HepG2 (cell line): ENCODE results near the gene NKAIN2. TPM values are rescaled to one million over a fixed set of nuclear protein-coding genes. Genes with fewer than 3 reads are reported as not detected.

Experiments used
- ATAC-seq: fragments of 200-7000 bp; cut with Tn5 transposase; 3 replicates; pipeline ENCODE4 v1.9.1; 2020; ENCODE audit warnings: mild to moderate bottlenecking, moderate library complexity
- BruUV-seq: library from RNA; stranded (reverse); fragments of 400-500 nt; replicated peaks from 2 replicates; lab custom pipeline; 2021; lab: Mats Ljungman, UMichigan
- CTCF ChIA-PET: fragments of 300-600 bp; formaldehyde crosslinking; extraction: SDS; loops from one replicate; lab custom pipeline; 2021; ENCODE audit warnings: low total read pairs, inconsistent platforms, low intra/inter-chr PET ratio; lab: Yijun Ruan, JAX
- POLR2A ChIA-PET: fragments of 350-600 bp; sonication (Branson Sonifier 250); formaldehyde crosslinking; loops from one replicate; lab custom pipeline; 2020; ENCODE audit warnings: antibody characterized with exemption, inconsistent platforms; lab: Yijun Ruan, JAX
- DNase-seq: peaks from one replicate; pipeline ENCODE4 v3.0.0-alpha.2; 2015; ENCODE audit warnings: low spot score
- FAIRE-seq: peaks from 3 replicates; lab custom pipeline; 2011; peaks lifted over from hg19 to GRCh38; lab: Jason Lieb, UNC
- H2AFZ ChIP-seq: one replicate; pipeline ENCODE4 v1.6.1; 2011; ENCODE audit warnings: low read length, inconsistent platforms
- H3K27ac ChIP-seq: fragments of 300-600 bp; 3 replicates; pipeline ENCODE4 v1.8.0; 2011; ENCODE audit warnings: mixed run types, mild to moderate bottlenecking, mixed read lengths, low read length, inconsistent platforms; ENCODE audit not compliant: insufficient read depth; ENCODE audit errors: extremely low read length
- H3K27me3 ChIP-seq, 2 experiments: fragments of 200-600 bp in 1 of 2; 2 replicates in 1 of 2; 3 replicates in 1 of 2; pipeline versions ENCODE4 v1.6.0 to v1.8.0; 2011; ENCODE audit warnings: low read length in 2 of 2, mild to moderate bottlenecking in 2 of 2, moderate library complexity in 2 of 2, inconsistent platforms in 1 of 2; ENCODE audit not compliant: insufficient read depth in 2 of 2, control insufficient read depth in 1 of 2
- H3K36me3 ChIP-seq, 2 experiments: fragments of 200-600 bp in 1 of 2; replicated peaks in 1 of 2; 2 replicates in 1 of 2; 3 replicates in 1 of 2; pipeline versions ENCODE4 v1.5.1 to v1.8.0; 2011; ENCODE audit warnings: low read length in 2 of 2, inconsistent platforms in 1 of 2; ENCODE audit not compliant: insufficient read depth in 2 of 2, control insufficient read depth in 1 of 2
- H3K4me1 ChIP-seq: 2 replicates; pipeline ENCODE4 v1.5.1; 2012; ENCODE audit warnings: low read length, inconsistent platforms; ENCODE audit not compliant: insufficient read depth
- H3K4me2 ChIP-seq: 2 replicates; pipeline ENCODE4 v1.6.0; 2011; ENCODE audit warnings: low read depth, low read length, inconsistent platforms
- H3K4me3 ChIP-seq, 3 experiments: fragments of 200-600 bp in 1 of 3; sonication (generic), shearing (Covaris generic) in 1 of 3; replicated peaks in 1 of 3; 2 replicates each; pipeline ENCODE4 v1.5.1; 2011 to 2016; ENCODE audit warnings: low read length in 3 of 3, inconsistent platforms in 2 of 3, low read depth in 2 of 3, mild to moderate bottlenecking in 2 of 3, control low read depth in 1 of 3, mixed read lengths in 1 of 3; ENCODE audit not compliant: insufficient read depth in 1 of 3
- H3K79me2 ChIP-seq: one replicate; pipeline ENCODE4 v1.6.1; 2011; ENCODE audit warnings: low read length, inconsistent platforms; ENCODE audit not compliant: insufficient read depth
- H3K9ac ChIP-seq: 2 replicates; pipeline ENCODE4 v1.6.0; 2011; ENCODE audit warnings: mild to moderate bottlenecking, low read depth, low read length, inconsistent platforms; ENCODE audit not compliant: insufficient read depth
- H3K9me3 ChIP-seq: 2 replicates; pipeline ENCODE4 v1.5.1; 2012; ENCODE audit warnings: mild to moderate bottlenecking, low read length
- H4K20me1 ChIP-seq: 2 replicates; pipeline ENCODE4 v1.6.0; 2011; ENCODE audit warnings: inconsistent platforms, mild to moderate bottlenecking, low read length, moderate library complexity; ENCODE audit not compliant: insufficient read depth
- FOXO4 ChIP-seq: sonication (generic); formaldehyde crosslinking; conservative IDR thresholded peaks from 2 replicates; pipeline ENCODE4 v1.8.1; 2023; ENCODE audit warnings: missing genetic modification reagents
- NFYB ChIP-seq: sonication (generic); formaldehyde crosslinking; IDR thresholded peaks from 2 replicates; pipeline ENCODE4 v1.4.0; 2020; ENCODE audit warnings: missing genetic modification reagents
- XBP1 ChIP-seq: sonication (generic); formaldehyde crosslinking; IDR thresholded peaks from 2 replicates; pipeline ENCODE4 v1.5.0; 2020; ENCODE audit warnings: missing genetic modification reagents
- ZBTB26 ChIP-seq: IDR thresholded peaks from 2 replicates; pipeline ENCODE4 v1.6.1; 2016; ENCODE audit warnings: missing compliant biosample characterization, missing genetic modification reagents, borderline replicate concordance
- ZNF138 ChIP-seq: sonication (generic); formaldehyde crosslinking; IDR thresholded peaks from 2 replicates; pipeline ENCODE4 v1.5.0; 2020; ENCODE audit warnings: mild to moderate bottlenecking, low read depth, missing genetic modification reagents
- WGBS: methylation state at CpG from one replicate; pipeline ENCODE4 v1.1.6; 2017; ENCODE audit warnings: low lambda C conversion rate; 5-methylcytosine and 5-hydroxymethylcytosine counted together
- in situ Hi-C: cut with HindIII; loops from 2 replicates; pipeline ENCODE4 v1.10.0; 2017; ENCODE audit warnings: low pct_unique_long_range_greater_than_20kb; ENCODE audit not compliant: extremely low pct_ligation_motif_present
- intact Hi-C: fragments of 100-400 bp; cut with micrococcal nuclease; formaldehyde crosslinking; loops from one replicate; pipeline ENCODE4 v1.10.0; 2022; ENCODE audit not compliant: unreplicated experiment
- polyA plus RNA-seq, 8 experiments: library from polyadenylated mRNA; depleted of rRNA in 3 of 8; stranded (reverse) in 7 of 8; unstranded in 1 of 8; fragments of >200 nt; fragmentation: Illumina TruSeq in 4 of 8; extraction: Trizol in 4 of 8; gene quantifications; 2 replicates each; pipeline versions ENCODE4 v1.2.1 to v1.2.3, GENCODE V29; 2011 to 2016; ENCODE audit warnings: low read depth in 4 of 8, missing spikeins in 1 of 8, mixed read lengths in 1 of 8; ENCODE audit not compliant: insufficient read depth in 1 of 8
- total RNA-seq, 5 experiments: library from RNA; depleted of rRNA; stranded (reverse); fragments of >200 nt; fragmentation: Illumina TruSeq; extraction: Trizol; gene quantifications; 2 replicates each; pipeline ENCODE4 v1.2.3, GENCODE V29; 2016; ENCODE audit warnings: low read depth in 1 of 5

The NKAIN2 gene
- total and polyA plus RNA-seq, 2 of the 13 experiments (the other 11 are each of a cell fraction or from before 2014, with no cell fraction given) = not detected

- no peaks in the 10 kb centered on the region for H3K36me3 ChIP-seq
- H3K4me3 ChIP-seq = no peak overlapping the region
- H3K27me3 ChIP-seq = no peaks in the 10 kb centered on the region
- H3K27ac ChIP-seq = no peak overlapping the region
- BruUV-seq = no TSS peak
- POLR2A ChIA-PET = no interaction called here
- no peaks in the 10 kb centered on the region for H4K20me1 ChIP-seq
- no peak for DNase-seq
- ATAC-seq = no peak
- H3K9me3 ChIP-seq = no peaks in the 10 kb centered on the region
- no peaks in the 10 kb centered on the region for H3K79me2 ChIP-seq
- FAIRE-seq = no peak
- TF ChIP-seq NFYB (CRISPR knock-in tag) = no peak
- in situ Hi-C loops (no loop called here), intact Hi-C loops (no loop called here)
- CTCF ChIA-PET = no interaction called here
- H3K4me1 ChIP-seq = no peaks in the 10 kb centered on the region
- no peak overlapping the region for H3K4me2 ChIP-seq
- H2AFZ ChIP-seq = no peak overlapping the region
- H3K9ac ChIP-seq = no peak overlapping the region
Measured at GRCh38 chr6:123972600-123973294, 169.1 kb downstream of the NKAIN2 start.

DNA sequence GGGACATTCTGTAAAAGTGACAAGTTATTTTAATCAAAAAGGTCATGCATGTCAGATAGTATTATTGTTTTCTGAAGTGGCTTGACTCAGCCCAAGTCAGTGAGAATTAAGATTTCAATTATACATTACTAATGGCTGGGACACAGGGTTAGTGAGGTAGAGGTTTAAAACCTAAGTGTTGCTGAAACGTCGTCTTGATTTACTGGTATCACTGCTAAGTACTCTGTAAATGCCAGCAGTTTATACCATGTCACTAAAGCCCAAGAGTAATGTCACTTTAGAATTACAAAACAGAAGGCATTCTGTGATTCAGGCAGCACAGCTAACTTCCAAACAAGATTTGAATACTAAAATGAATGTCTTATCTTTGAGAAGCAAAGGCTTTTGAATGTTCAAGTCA is 176.6 kb downstream of the NKAIN2 start:
- Histone ChIP-seq H3K79me2 (no peaks in the 10 kb centered on the region), H3K4me2 (no peak overlapping the region), H3K4me1 (no peaks in the 10 kb centered on the region), H3K4me3 (no peak overlapping the region), H3K36me3 (no peaks in the 10 kb centered on the region), H2AFZ (no peak overlapping the region), H3K27me3 (no peaks in the 10 kb centered on the region), H4K20me1 (no peaks in the 10 kb centered on the region), H3K9me3 (no peaks in the 10 kb centered on the region), H3K9ac (no peak overlapping the region), H3K27ac (no peak overlapping the region)
- ATAC-seq (no peak), DNase-seq (no peak), FAIRE-seq (no peak)
- no TSS peak for BruUV-seq
- ChIA-PET POLR2A (no interaction called here), CTCF (no interaction called here)
- in situ Hi-C loops = no loop called here
- intact Hi-C loops = no loop called here
- WGBS = 3% methylated on average over 2 of the region's 2 CpGs
- TF ChIP-seq FOXO4 (CRISPR knock-in tag) (no peak), ZBTB26 (CRISPR knock-in tag) (no peak), XBP1 (CRISPR knock-in tag) (no peak), ZNF138 (CRISPR knock-in tag) (no peak)
